Activated CD4-positive, alpha-beta T cell treated with anti-CD3 and anti-CD28 coated beads, Interleukin-2, Interleukin-4, amounts not matched to agents 100 ng/mL and 50 ng/mL, durations not matched to agents 16 hours and 8 hours (primary cell): ENCODE data around the gene EPN3.

ENCODE experiments used
- DNase-seq: peaks from one replicate; pipeline ENCODE4 v3.0.0-alpha.2; 2020; ENCODE audit warnings: low spot score

Gene EPN3

GRCh38 chr17:50589095-50589705, 56.7 kb downstream of the EPN3 start:
- no peak for DNase-seq

- no peak for DNase-seq
These were observed 58.6 kb downstream of the EPN3 start for GRCh38 chr17:50590946-50591737.

- no peak for DNase-seq
These were observed 60.8 kb downstream of the EPN3 start for GRCh38 chr17:50593321-50593720.
